H1 (cell line): ENCODE data around the gene FOXL2NB. TPM values are rescaled to one million over a fixed set of nuclear protein-coding genes. Genes with fewer than 3 reads are reported as not detected.

ENCODE experiments used
- CTCF ChIA-PET: fragments of 300-600 bp; sonication (Branson Sonifier 250); formaldehyde crosslinking; loops from one replicate; lab custom pipeline; 2021; ENCODE audit not compliant: partially characterized antibody; lab: Charles Lee
- POLR2A ChIA-PET: fragments of 300-600 bp; sonication (Branson Sonifier 250); formaldehyde crosslinking; loops from one replicate; lab custom pipeline; 2021; ENCODE audit warnings: inconsistent platforms; ENCODE audit not compliant: partially characterized antibody; lab: Charles Lee
- DNase-seq, 2 experiments: peaks; one replicate each; pipeline versions ENCODE4 v3.0.0 to v3.0.0-alpha.2; 2010 to 2022; ENCODE audit warnings: low spot score in 2 of 2, low read depth in 1 of 2, mixed read lengths in 1 of 2
- FAIRE-seq: peaks from 2 replicates; lab custom pipeline; 2011; peaks lifted over from hg19 to GRCh38; lab: Jason Lieb, UNC
- H2AFZ ChIP-seq: 2 replicates; pipeline ENCODE4 v1.8.1; 2012; ENCODE audit warnings: low read length, inconsistent platforms
- H2AK5ac ChIP-seq: 2 replicates; pipeline ENCODE4 v1.6.1; 2013; ENCODE audit warnings: low read depth, low read length
- H2BK120ac ChIP-seq: replicated peaks from 2 replicates; pipeline ENCODE3; 2013; ENCODE audit warnings: low read depth, low read length, inconsistent platforms
- H2BK12ac ChIP-seq: 2 replicates; pipeline ENCODE4 v1.6.1; 2013; ENCODE audit warnings: low read depth, low read length
- H2BK15ac ChIP-seq: 2 replicates; pipeline ENCODE4 v1.6.1; 2013; ENCODE audit warnings: low read length
- H2BK20ac ChIP-seq: 2 replicates; pipeline ENCODE4 v1.6.1; 2013; ENCODE audit warnings: low read length
- H2BK5ac ChIP-seq: 2 replicates; pipeline ENCODE4 v1.6.1; 2013; ENCODE audit warnings: low read depth, low read length
- H3K14ac ChIP-seq: 2 replicates; pipeline ENCODE4 v1.6.1; 2013; ENCODE audit warnings: inconsistent platforms; ENCODE audit not compliant: insufficient read length
- H3K18ac ChIP-seq: 2 replicates; pipeline ENCODE4 v1.6.1; 2013; ENCODE audit warnings: low read length; ENCODE audit errors: extremely low read depth
- H3K23ac ChIP-seq: 2 replicates; pipeline ENCODE4 v1.6.1; 2013; ENCODE audit warnings: inconsistent platforms; ENCODE audit not compliant: insufficient read length
- H3K23me2 ChIP-seq: 2 replicates; pipeline ENCODE4 v1.6.1; 2013; ENCODE audit warnings: low read depth, low read length
- H3K27ac ChIP-seq: 2 replicates; pipeline ENCODE4 v1.6.1; 2011; ENCODE audit warnings: low read depth, low read length, inconsistent platforms
- H3K27me3 ChIP-seq, 4 experiments: replicated peaks in 1 of 4; 1 replicate in 1 of 4; 2 replicates in 3 of 4; pipeline versions ENCODE4 v1.6.1 to v1.8.1; 2011 to 2013; ENCODE audit warnings: low read length in 3 of 4, mild to moderate bottlenecking in 3 of 4, inconsistent platforms in 2 of 4, mixed read lengths in 2 of 4, moderate library complexity in 1 of 4; ENCODE audit not compliant: control insufficient read depth in 3 of 4, insufficient read depth in 3 of 4; ENCODE audit errors: extremely low read depth in 1 of 4
- H3K36me3 ChIP-seq, 4 experiments: 2 replicates each; pipeline versions ENCODE4 v1.6.1 to v1.8.1; 2011 to 2013; ENCODE audit warnings: mild to moderate bottlenecking in 4 of 4, low read length in 3 of 4, moderate library complexity in 2 of 4, control low read depth in 1 of 4, inconsistent platforms in 1 of 4; ENCODE audit not compliant: insufficient read depth in 4 of 4, control insufficient read depth in 2 of 4
- H3K4ac ChIP-seq: replicated peaks from 2 replicates; pipeline ENCODE3; 2013; ENCODE audit warnings: low read length, low read depth, mixed read lengths, inconsistent platforms; ENCODE audit not compliant: insufficient read length
- H3K4me1 ChIP-seq, 4 experiments: replicated peaks in 1 of 4; 1 replicate in 1 of 4; 2 replicates in 3 of 4; pipeline versions ENCODE4 v1.6.1 to v1.8.1; 2011 to 2013; ENCODE audit warnings: low read length in 3 of 4, inconsistent platforms in 2 of 4, mixed read lengths in 1 of 4; ENCODE audit not compliant: insufficient read depth in 4 of 4, control insufficient read depth in 3 of 4
- H3K4me2 ChIP-seq, 2 experiments: 2 replicates each; pipeline versions ENCODE4 v1.6.1 to v1.8.1; 2011 to 2013; ENCODE audit warnings: low read depth in 2 of 2, low read length in 2 of 2, control low read depth in 1 of 2, inconsistent platforms in 1 of 2, mild to moderate bottlenecking in 1 of 2; ENCODE audit not compliant: insufficient read depth in 1 of 2
- H3K4me3 ChIP-seq, 4 experiments: fragments of 200-600, 300-600 bp in 1 of 4; sonication (generic), shearing (Covaris generic), sonication (Bioruptor Twin) in 1 of 4; 2 replicates each; pipeline versions ENCODE4 v1.5.1 to v1.8.1; 2011 to 2016; ENCODE audit warnings: low read length in 4 of 4, low read depth in 3 of 4, control low read depth in 2 of 4, inconsistent platforms in 2 of 4, mild to moderate bottlenecking in 2 of 4, mixed read lengths in 1 of 4, moderate library complexity in 1 of 4; ENCODE audit not compliant: insufficient read depth in 2 of 4; ENCODE audit errors: extremely low read depth in 1 of 4
- H3K56ac ChIP-seq: replicated peaks from 2 replicates; pipeline ENCODE3; 2013; ENCODE audit warnings: low read depth, mild to moderate bottlenecking, mixed read lengths, low read length, inconsistent platforms; ENCODE audit not compliant: insufficient read length
- H3K79me1 ChIP-seq: 2 replicates; pipeline ENCODE4 v1.6.1; 2013; ENCODE audit warnings: low read depth, low read length, control low read depth
- H3K79me2 ChIP-seq, 2 experiments: 2 replicates each; pipeline versions ENCODE4 v1.6.1 to v1.8.1; 2012 to 2013; ENCODE audit warnings: low read length in 2 of 2, mild to moderate bottlenecking in 2 of 2, inconsistent platforms in 1 of 2; ENCODE audit not compliant: insufficient read depth in 2 of 2, control insufficient read depth in 1 of 2
- H3K9ac ChIP-seq, 4 experiments: replicated peaks in 1 of 4; 1 replicate in 1 of 4; 2 replicates in 3 of 4; pipeline versions ENCODE4 v1.6.1 to v1.8.1; 2011 to 2013; ENCODE audit warnings: low read depth in 3 of 4, low read length in 3 of 4, control low read depth in 2 of 4, mild to moderate bottlenecking in 2 of 4, moderate library complexity in 2 of 4, inconsistent platforms in 1 of 4; ENCODE audit errors: extremely low read depth in 1 of 4
- H3K9me3 ChIP-seq, 2 experiments: 2 replicates each; pipeline versions ENCODE4 v1.6.1 to v1.8.1; 2012 to 2013; ENCODE audit warnings: mild to moderate bottlenecking in 2 of 2, moderate library complexity in 2 of 2, control low read depth in 1 of 2, inconsistent platforms in 1 of 2, low read depth in 1 of 2, low read length in 1 of 2, mixed read lengths in 1 of 2; ENCODE audit not compliant: insufficient read depth in 2 of 2
- H4K20me1 ChIP-seq, 2 experiments: replicated peaks in 1 of 2; 2 replicates each; pipeline versions ENCODE3 to v1.8.1; 2011 to 2013; ENCODE audit warnings: inconsistent platforms in 2 of 2, low read length in 2 of 2, mild to moderate bottlenecking in 1 of 2; ENCODE audit not compliant: insufficient read depth in 2 of 2, control insufficient read depth in 1 of 2
- H4K5ac ChIP-seq: 2 replicates; pipeline ENCODE4 v1.6.1; 2013; ENCODE audit warnings: low read length, low read depth, mixed read lengths, inconsistent platforms; ENCODE audit not compliant: insufficient read length
- H4K8ac ChIP-seq: 2 replicates; pipeline ENCODE4 v1.8.0; 2013; ENCODE audit warnings: mild to moderate bottlenecking, moderate library complexity, low read length, inconsistent platforms; ENCODE audit not compliant: insufficient read depth; ENCODE audit errors: extremely low read depth
- H4K91ac ChIP-seq: replicated peaks from 2 replicates; pipeline ENCODE3; 2013; ENCODE audit warnings: low read length, mixed read lengths, inconsistent platforms; ENCODE audit not compliant: insufficient read length
- TAF1 ChIP-seq: IDR thresholded peaks from 2 replicates; pipeline ENCODE4 v1.6.1; 2011; ENCODE audit warnings: mild to moderate bottlenecking, low read depth, low read length
- WGBS, 2 experiments: shearing (Covaris generic) in 1 of 2; methylation state at CpG; one replicate each; pipeline versions ENCODE4 v1.1.6 to v1.1.7; 2013 to 2015; ENCODE audit warnings: low lambda C conversion rate in 2 of 2, mixed read lengths in 2 of 2, inconsistent platforms in 1 of 2, low coverage in 1 of 2, missing lambda C conversion rate in 1 of 2; ENCODE audit not compliant: insufficient replicate concordance in 2 of 2, insufficient coverage in 1 of 2, insufficient read length in 1 of 2; ENCODE audit errors: extremely low coverage in 1 of 2, missing lambda C conversion rate in 1 of 2; 5-methylcytosine and 5-hydroxymethylcytosine counted together
- polyA plus RNA-seq, 7 experiments: library from polyadenylated mRNA; depleted of rRNA in 3 of 7; stranded (reverse) in 5 of 7; unstranded in 2 of 7; fragments of >200 nt in 5 of 7; fragments of 200-250 nt in 2 of 7; gene quantifications; 1 replicate in 5 of 7; 2 replicates in 1 of 7; 4 replicates in 1 of 7; pipeline versions ENCODE4 v1.2.1 to v1.2.3, GENCODE V29; 2011 to 2013; ENCODE audit warnings: missing spikeins in 2 of 7, mixed read lengths in 2 of 7
- total RNA-seq: library from RNA; stranded (reverse); fragmentation: NEBNext Ultra II Directional; extraction: Animal tissue kit (Norgen Biotek cat#: 25700); gene quantifications from 2 replicates; pipeline ENCODE4 v1.2.1, GENCODE V29; 2021

The FOXL2NB gene
- total and polyA plus RNA-seq, 2 of the 8 experiments (the other 6 are each of a cell fraction or from before 2014, with no cell fraction given), result 5.4 to 7.3 TPM

DNA sequence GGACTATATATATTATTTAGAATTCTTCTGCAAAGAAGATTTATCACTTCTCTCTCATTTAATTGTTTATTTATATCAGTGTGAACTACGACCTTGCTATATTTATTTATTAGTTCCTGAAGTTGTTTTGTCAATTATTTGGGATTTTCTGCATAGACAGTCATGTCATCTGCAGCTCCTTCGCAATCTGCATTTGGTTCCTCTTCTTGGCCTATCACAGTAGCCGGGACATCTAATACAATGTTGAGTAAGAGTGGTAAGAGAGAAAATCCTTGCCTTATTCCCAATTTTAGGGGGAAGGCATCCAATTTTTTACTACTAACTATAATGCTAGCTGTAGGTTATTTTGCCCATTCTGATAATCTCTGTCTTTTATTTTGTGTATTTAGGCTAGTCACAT lies 39.5 kb upstream of the FOXL2NB start:
- H3K14ac ChIP-seq, result no peak overlapping the region
- no peaks in the 10 kb centered on the region for H3K27me3 ChIP-seq
- H3K4ac ChIP-seq, result no peak overlapping the region
- H3K9ac ChIP-seq, result no peak overlapping the region
- H4K5ac ChIP-seq, result no peak overlapping the region
- POLR2A ChIA-PET, result interaction anchor here (0.6 kb wide), 1 partner anchor 49 kb away, joined by 4 read pairs; no protein-coding TSS in a partner anchor
- H2BK5ac ChIP-seq, result no peak overlapping the region
- H2AFZ ChIP-seq, result no peak overlapping the region
- no peak for TF ChIP-seq TAF1
- 86% methylated on average over 3 of the region's 3 CpGs; no CpG with 5 or more reads in 1 of the 2 experiments for WGBS, 2 experiments
- H4K91ac ChIP-seq, result no peak overlapping the region
- H4K8ac ChIP-seq, result no peak overlapping the region
- H3K9me3 ChIP-seq, result no peaks in the 10 kb centered on the region
- no peak overlapping the region for H3K56ac ChIP-seq
- no peaks in the 10 kb centered on the region for H3K79me2 ChIP-seq
- no peak overlapping the region for H3K27ac ChIP-seq
- no peak overlapping the region for H2BK12ac ChIP-seq
- H3K18ac ChIP-seq, result no peak overlapping the region
- no peaks in the 10 kb centered on the region for H3K36me3 ChIP-seq
- FAIRE-seq (no peak), DNase-seq (no peak)
- H2BK120ac ChIP-seq, result no peak overlapping the region
- H3K4me2 ChIP-seq, result no peak overlapping the region
- no peak overlapping the region for H3K23ac ChIP-seq
- CTCF ChIA-PET, result interaction anchor here (0.7 to 2.1 kb wide), 3 partner anchors 16 to 327 kb away, joined by 3 to 5 read pairs (median 5); no protein-coding TSS in a partner anchor
- H3K4me3 ChIP-seq, result no peak overlapping the region
- H2BK20ac ChIP-seq, result no peak overlapping the region
- no peak overlapping the region for H2BK15ac ChIP-seq
- H3K23me2 ChIP-seq, result no peaks in the 10 kb centered on the region
- H3K4me1 ChIP-seq, result no peaks in the 10 kb centered on the region
- no peaks in the 10 kb centered on the region for H3K79me1 ChIP-seq
- no peaks in the 10 kb centered on the region for H4K20me1 ChIP-seq
- H2AK5ac ChIP-seq, result no peak overlapping the region
